Neutrophil (primary cell): ENCODE measurements around the gene OR4Q2.

Experiments
- H3K27ac ChIP-seq: fragments of 200-600 bp; sonication (generic); 2 replicates; pipeline ENCODE4 v1.5.1; 2016; ENCODE audit warnings: mild to moderate bottlenecking, moderate library complexity
- H3K27me3 ChIP-seq: fragments of 200-600 bp; sonication (generic); 2 replicates; pipeline ENCODE4 v1.6.0; 2016; ENCODE audit warnings: mild to moderate bottlenecking
- H3K36me3 ChIP-seq: fragments of 200-600 bp; sonication (generic); 2 replicates; pipeline ENCODE4 v1.5.1; 2017
- H3K4me1 ChIP-seq, 2 experiments: fragments of 200-600 bp in 1 of 2; sonication (generic) in 1 of 2; 1 replicate in 1 of 2; 2 replicates in 1 of 2; pipeline versions ENCODE4 v1.5.1 to v1.6.1; 2013 to 2016; ENCODE audit warnings: low read depth in 1 of 2, low read length in 1 of 2, mild to moderate bottlenecking in 1 of 2, moderate library complexity in 1 of 2; ENCODE audit not compliant: control insufficient read depth in 1 of 2, insufficient read depth in 1 of 2
- H3K4me3 ChIP-seq, 2 experiments: fragments of 200-600 bp in 1 of 2; sonication (generic) in 1 of 2; 1 replicate in 1 of 2; 2 replicates in 1 of 2; pipeline ENCODE4 v1.5.1; 2013 to 2016; ENCODE audit warnings: low read depth in 1 of 2, low read length in 1 of 2, mild to moderate bottlenecking in 1 of 2, moderate library complexity in 1 of 2
- H3K9me3 ChIP-seq: fragments of 200-600 bp; sonication (generic); 2 replicates; pipeline ENCODE4 v1.5.1; 2016
- TF ChIP-seq, protein P1 (sequence below): fragments of 200-600 bp; sonication (generic); IDR thresholded peaks from 2 replicates; pipeline ENCODE4 v1.5.1; 2016; ENCODE audit warnings: antibody characterized with exemption

OR4Q2 gene

GRCh38 chr14:20008156-20008555 is 6.2 kb downstream of the OR4Q2 start:
- H3K27ac ChIP-seq, result no peak overlapping the region
- TF ChIP-seq, protein P1, sequence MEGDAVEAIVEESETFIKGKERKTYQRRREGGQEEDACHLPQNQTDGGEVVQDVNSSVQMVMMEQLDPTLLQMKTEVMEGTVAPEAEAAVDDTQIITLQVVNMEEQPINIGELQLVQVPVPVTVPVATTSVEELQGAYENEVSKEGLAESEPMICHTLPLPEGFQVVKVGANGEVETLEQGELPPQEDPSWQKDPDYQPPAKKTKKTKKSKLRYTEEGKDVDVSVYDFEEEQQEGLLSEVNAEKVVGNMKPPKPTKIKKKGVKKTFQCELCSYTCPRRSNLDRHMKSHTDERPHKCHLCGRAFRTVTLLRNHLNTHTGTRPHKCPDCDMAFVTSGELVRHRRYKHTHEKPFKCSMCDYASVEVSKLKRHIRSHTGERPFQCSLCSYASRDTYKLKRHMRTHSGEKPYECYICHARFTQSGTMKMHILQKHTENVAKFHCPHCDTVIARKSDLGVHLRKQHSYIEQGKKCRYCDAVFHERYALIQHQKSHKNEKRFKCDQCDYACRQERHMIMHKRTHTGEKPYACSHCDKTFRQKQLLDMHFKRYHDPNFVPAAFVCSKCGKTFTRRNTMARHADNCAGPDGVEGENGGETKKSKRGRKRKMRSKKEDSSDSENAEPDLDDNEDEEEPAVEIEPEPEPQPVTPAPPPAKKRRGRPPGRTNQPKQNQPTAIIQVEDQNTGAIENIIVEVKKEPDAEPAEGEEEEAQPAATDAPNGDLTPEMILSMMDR, result no peak
- no peaks in the 10 kb centered on the region for H3K27me3 ChIP-seq
- no peaks in the 10 kb centered on the region for H3K9me3 ChIP-seq
- H3K4me1 ChIP-seq, result peaks cover 0 to 5% of the 10 kb centered on the region in 2 experiments
- H3K4me3 ChIP-seq, result no peak overlapping the region
- H3K36me3 ChIP-seq, result no peaks in the 10 kb centered on the region

DNA sequence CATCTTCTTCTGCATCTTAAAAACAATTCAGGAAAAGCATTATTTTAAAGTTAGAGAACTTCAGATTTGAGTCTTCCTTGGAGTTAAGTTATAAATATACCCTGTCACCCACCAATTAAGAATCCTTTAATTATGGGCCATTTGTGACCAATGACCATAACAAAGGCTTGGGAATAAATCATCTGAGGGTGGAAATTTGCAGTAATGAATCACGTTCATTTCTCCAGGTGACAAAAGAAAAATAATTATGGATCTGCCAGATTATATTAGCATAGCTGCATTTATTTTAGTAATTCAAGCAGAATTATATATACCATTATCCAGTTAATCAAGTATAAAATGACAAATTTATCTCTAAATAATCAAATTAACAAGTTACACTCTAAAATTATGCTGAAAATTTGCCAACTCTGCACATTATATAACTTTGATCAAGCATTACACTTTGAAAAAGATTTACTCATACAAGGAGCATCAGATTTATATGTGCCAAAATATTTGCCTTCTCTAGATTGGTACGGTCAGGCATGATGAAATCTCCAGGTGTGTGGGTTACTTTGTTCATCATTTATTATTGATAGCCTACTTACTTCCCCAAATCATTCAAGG is 17.4 kb downstream of the OR4Q2 start, which contains the start of gene OR4K14:
OR4K14 (minus strand) TSS at position 51 of the 609 bp plus-strand sequence. CDS start 4,114 bp downstream, outside the sequence.
- H3K4me3 ChIP-seq, result no peak within 1 kb of the TSS
- TF ChIP-seq, protein P1, result no peak
- no peaks in the 10 kb centered on the region for H3K36me3 ChIP-seq
- no peaks in the 10 kb centered on the region for H3K4me1 ChIP-seq
- H3K27me3 ChIP-seq, result no peaks in the 10 kb centered on the region
- H3K9me3 ChIP-seq, result no peaks in the 10 kb centered on the region
- H3K27ac ChIP-seq, result no peak within 1 kb of the TSS

DNA sequence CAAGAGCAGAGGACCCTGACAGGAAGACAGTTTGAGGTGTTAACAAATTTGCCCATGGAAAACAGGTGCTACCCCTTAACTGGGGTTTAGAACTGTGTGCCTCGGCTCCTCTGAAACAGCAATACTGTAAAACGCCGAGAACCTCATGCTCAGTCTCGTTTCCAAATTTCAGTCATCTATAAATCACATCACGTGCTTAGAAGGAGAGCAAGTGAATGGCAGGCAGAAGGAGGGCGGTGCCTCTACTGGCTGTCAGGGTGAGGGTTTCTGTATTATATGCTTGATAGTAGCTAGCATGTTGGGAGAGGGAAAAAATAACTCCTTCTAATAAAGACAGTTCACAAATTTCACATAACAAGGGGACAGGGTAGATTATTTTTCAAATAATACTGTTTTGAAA is 29.1 kb downstream of the OR4Q2 start:
- H3K36me3 ChIP-seq, result no peaks in the 10 kb centered on the region

GRCh38 chr14:20035449-20035848 is 33.5 kb downstream of the OR4Q2 start:
- no peak overlapping the region for H3K27ac ChIP-seq
- H3K9me3 ChIP-seq, result no peaks in the 10 kb centered on the region
- H3K4me3 ChIP-seq, result no peak overlapping the region
- H3K4me1 ChIP-seq, result no peaks in the 10 kb centered on the region
- no peaks in the 10 kb centered on the region for H3K36me3 ChIP-seq
- TF ChIP-seq, protein P1, result no peak
- no peaks in the 10 kb centered on the region for H3K27me3 ChIP-seq

More for the DNA sequence above, 29.1 kb downstream of the OR4Q2 start:
- Histone ChIP-seq H3K9me3 (no peaks in the 10 kb centered on the region), H3K4me1 (no peaks in the 10 kb centered on the region), H3K27ac (no peak overlapping the region), H3K4me3 (no peak overlapping the region), H3K27me3 (no peaks in the 10 kb centered on the region)
- TF ChIP-seq, protein P1, result no peak

- H3K36me3 ChIP-seq, result no peaks in the 10 kb centered on the region
- no peak within 1 kb of the TSS for H3K27ac ChIP-seq
- H3K4me3 ChIP-seq, result no peak within 1 kb of the TSS
- H3K27me3 ChIP-seq, result no peaks in the 10 kb centered on the region
- TF ChIP-seq, protein P1, result no peak
- no peaks in the 10 kb centered on the region for H3K4me1 ChIP-seq
- H3K9me3 ChIP-seq, result no peaks in the 10 kb centered on the region
Observed at GRCh38 chr14:20035938-20036337, 34.0 kb downstream of the OR4Q2 start, which contains the start of gene OR4K13. TSS of gene OR4K13 (minus strand) at chr14:20036038. CDS start at chr14:20034758, 1,280 bp downstream.
